Activated naive CD8-positive, alpha-beta T cell treated with anti-CD3 and anti-CD28 coated beads, Interleukin-2, amount 50 U/mL, for 24 hours (primary cell): Measurements from ENCODE around the gene FANCG.

Experiments used
- ATAC-seq: fragments of 150-1000 bp; cut with Tn5 transposase; one replicate; pipeline ENCODE4 v1.10.0; 2021
- DNase-seq: peaks from one replicate; pipeline ENCODE4 v3.0.0; 2021
- H3K27ac Mint-ChIP-seq: one replicate; pipeline ENCODE4 v1.8.0; 2021; ENCODE audit warnings: mild to moderate bottlenecking, mixed read lengths
- H3K27me3 Mint-ChIP-seq: one replicate; pipeline ENCODE4 v1.8.0; 2021; ENCODE audit warnings: mixed read lengths
- H3K36me3 Mint-ChIP-seq: one replicate; pipeline ENCODE4 v1.8.0; 2021; ENCODE audit warnings: low read depth, mixed read lengths
- H3K4me1 Mint-ChIP-seq: one replicate; pipeline ENCODE4 v1.8.0; 2021; ENCODE audit warnings: mixed read lengths
- H3K4me3 Mint-ChIP-seq: one replicate; pipeline ENCODE4 v1.8.0; 2021; ENCODE audit warnings: mild to moderate bottlenecking, moderate library complexity, mixed read lengths
- H3K9me3 Mint-ChIP-seq: one replicate; pipeline ENCODE4 v1.8.0; 2021; ENCODE audit warnings: mixed read lengths

The FANCG gene

DNA sequence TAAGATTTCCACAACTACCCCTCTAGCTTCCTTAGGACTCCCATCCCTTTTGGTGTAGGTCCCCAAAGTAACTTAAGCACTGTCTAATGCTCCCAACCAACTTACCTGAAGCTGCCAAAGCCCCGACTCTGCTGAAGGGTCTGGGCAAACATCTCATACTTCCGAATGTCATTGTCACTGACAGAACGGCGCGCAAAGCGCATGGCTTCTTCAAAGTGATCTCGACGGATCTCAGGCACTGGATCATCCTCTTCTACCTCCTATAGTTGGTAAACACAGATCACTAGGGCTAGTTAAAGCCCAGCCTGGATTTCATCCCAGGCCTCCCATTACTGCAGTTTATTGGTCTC, 22.5 kb downstream of the FANCG start:
- ATAC-seq (no peak), DNase-seq (no peak)
- Mint-ChIP-seq H3K4me1 (no peaks in the 10 kb centered on the region), H3K36me3 (peaks cover 76% of the 10 kb centered on the region), H3K27ac (no peak overlapping the region), H3K9me3 (no peaks in the 10 kb centered on the region), H3K4me3 (no peak overlapping the region), H3K27me3 (no peaks in the 10 kb centered on the region)

DNA sequence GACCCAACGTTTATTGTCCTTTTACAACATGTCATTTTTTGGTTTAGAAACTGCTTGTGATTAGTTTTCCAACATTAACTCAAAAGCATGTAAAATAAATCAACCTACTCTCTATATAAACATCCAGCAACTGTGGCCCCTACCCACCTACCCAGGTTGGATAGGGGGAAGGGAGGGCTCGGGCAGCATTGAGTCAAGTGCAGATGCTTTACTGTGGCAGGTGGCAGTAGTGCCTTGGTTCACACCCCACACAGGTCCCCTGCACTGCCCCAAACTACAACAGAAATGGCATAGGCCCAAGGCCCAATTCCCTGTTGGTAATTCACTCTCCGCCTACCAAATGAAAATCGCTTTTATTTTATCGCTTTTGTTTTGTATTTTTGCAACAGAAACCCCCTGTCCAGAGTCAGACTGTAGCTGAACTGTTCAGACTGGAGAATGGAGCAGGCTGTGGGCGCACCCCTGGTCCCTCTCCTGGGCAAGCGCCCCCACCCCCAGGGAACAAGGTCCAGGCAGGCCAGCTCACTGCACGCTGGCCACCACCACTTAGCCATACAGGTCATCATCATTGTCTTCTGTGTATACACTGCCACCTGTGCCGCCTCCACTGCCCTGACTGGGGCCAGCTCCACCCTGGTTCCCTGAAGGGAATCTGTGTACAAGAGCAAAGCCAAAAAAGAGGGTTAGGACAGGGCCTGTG, 23.0 kb downstream of the FANCG start:
- ATAC-seq: no peak
- Mint-ChIP-seq H3K9me3 (no peaks in the 10 kb centered on the region), H3K36me3 (peaks cover 71% of the 10 kb centered on the region)

DNA sequence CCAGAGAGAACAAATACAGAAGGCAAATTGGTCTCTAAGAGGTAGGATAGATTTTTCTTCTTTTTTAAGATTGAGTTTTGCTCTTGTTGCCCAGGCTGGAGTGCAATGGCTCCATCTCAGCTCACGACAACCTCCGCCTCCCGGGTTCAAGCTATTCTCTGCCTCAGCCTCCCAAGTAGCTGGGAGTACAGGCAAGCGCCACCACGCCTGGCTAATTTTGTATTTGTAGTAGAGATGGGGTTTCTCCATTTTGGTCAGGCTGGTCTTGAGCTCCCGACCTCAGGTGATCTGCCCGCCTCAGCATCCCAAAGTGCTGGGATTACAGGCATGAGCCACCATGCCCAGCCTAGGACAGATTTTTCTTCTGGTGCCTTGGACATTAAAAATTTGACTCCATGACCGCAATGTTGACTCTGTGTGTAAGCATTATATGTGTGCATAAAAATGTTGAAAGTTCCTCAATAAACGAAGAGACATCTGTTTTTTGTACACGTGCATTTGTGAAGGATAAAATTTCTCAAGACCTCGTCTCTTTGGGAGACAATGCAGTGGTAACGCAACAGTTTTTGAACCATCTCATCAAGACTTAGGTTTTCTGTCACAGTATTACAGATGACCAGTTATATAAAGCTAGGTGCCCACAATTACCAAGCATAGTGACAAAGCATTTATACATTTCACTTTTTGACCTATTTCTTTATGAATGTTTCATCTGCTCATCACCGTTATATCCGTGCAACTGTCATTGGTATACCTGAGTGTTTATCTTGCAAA, 24.7 kb downstream of the FANCG start:
- Mint-ChIP-seq H3K4me3 (no peak overlapping the region), H3K27ac (no peak overlapping the region), H3K4me1 (no peaks in the 10 kb centered on the region), H3K27me3 (no peaks in the 10 kb centered on the region), H3K9me3 (no peaks in the 10 kb centered on the region), H3K36me3 (peaks cover 60% of the 10 kb centered on the region)
- ATAC-seq (no peak), DNase-seq (no peak)

More for the DNA sequence above, 23.0 kb downstream of the FANCG start:
- no peak overlapping the region for H3K27ac Mint-ChIP-seq
- H3K4me1 Mint-ChIP-seq: no peaks in the 10 kb centered on the region
- H3K4me3 Mint-ChIP-seq: no peak overlapping the region
- no peaks in the 10 kb centered on the region for H3K27me3 Mint-ChIP-seq
- no peak for DNase-seq

DNA sequence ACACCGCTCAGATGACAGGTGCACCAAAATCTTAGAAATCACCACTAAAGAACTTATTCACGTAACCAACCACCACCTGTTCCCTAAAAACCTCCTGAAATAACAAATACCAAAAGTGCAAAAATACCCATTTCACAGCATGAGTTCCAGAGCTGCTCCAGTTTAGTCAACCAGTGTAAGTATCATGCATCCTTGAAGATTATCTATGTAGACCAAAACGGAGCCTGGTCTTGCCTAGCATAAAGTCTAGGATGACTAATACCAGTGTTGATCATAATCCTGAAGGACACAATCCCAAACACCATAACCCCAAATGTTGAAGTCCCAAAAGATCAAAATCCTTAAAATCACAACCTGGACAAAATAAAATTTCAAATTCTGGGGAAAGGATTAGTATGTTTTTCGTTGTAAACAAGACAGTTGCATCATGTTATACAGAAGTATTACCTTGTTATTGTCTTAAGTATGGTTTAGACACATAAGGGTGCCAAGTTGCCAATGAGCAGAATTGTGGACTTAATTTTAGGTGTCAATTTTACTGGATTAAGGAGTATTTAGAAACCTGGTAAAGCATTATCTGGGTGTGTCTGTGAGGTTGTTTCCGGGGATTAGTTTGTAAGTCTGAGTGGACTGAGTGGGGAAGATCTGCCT, 25.4 kb downstream of the FANCG start:
- ATAC-seq (no peak), DNase-seq (no peak)
- no peak overlapping the region for H3K4me3 Mint-ChIP-seq
- no peaks in the 10 kb centered on the region for H3K4me1 Mint-ChIP-seq
- peak overlapping the region; percentile 6 for H3K27ac Mint-ChIP-seq
- H3K36me3 Mint-ChIP-seq: peaks cover 55% of the 10 kb centered on the region
- H3K9me3 Mint-ChIP-seq: no peaks in the 10 kb centered on the region
- H3K27me3 Mint-ChIP-seq: no peaks in the 10 kb centered on the region

DNA sequence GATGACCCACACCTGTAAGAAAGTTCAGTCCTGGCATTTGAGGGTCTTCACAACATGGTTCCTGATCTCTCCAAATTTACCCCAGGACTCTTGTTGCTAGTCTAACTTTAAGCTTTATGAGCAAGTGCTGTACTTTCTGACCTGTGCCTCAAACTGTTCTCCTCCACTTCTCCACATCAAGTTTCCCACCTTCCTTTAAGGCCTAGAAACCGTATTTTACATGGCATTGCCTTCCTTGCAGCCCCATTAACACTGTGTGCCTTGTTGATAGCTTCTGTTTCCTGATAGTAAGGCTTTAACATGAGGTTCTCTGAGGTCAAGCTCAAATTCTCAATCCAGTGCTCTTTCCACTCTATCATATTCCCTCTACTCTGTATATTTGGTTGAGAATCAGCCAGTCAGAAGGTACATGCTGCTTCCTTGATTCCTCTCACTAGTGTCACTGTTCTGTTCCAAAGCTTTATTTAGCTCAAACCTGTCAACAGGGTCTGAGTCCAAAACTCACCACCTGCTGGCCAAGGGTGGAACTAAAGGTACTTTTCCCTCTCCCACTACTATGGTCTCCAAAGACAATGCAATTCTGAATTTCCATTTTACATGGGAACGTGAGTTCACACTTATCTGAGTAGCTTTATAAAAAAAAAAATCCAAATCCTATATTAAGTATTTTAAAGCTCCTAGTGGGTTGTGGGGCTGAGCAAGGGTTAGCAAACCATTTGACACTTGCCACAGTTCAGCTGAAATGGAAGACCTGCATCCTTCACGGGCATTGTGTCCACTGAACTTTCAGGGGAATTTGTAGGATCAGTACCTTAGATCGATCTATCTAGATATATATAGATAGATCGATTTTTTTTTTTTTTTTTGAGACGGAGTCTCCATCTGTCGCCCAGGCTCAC, 28.4 kb downstream of the FANCG start:
- H3K27me3 Mint-ChIP-seq: no peaks in the 10 kb centered on the region
- no peaks in the 10 kb centered on the region for H3K9me3 Mint-ChIP-seq
- DNase-seq (peak; percentile 67), ATAC-seq (peak; percentile 61)
- no peak overlapping the region for H3K4me3 Mint-ChIP-seq
- H3K27ac Mint-ChIP-seq: no peak overlapping the region
- peaks cover 38% of the 10 kb centered on the region for H3K36me3 Mint-ChIP-seq
- H3K4me1 Mint-ChIP-seq: no peaks in the 10 kb centered on the region

DNA sequence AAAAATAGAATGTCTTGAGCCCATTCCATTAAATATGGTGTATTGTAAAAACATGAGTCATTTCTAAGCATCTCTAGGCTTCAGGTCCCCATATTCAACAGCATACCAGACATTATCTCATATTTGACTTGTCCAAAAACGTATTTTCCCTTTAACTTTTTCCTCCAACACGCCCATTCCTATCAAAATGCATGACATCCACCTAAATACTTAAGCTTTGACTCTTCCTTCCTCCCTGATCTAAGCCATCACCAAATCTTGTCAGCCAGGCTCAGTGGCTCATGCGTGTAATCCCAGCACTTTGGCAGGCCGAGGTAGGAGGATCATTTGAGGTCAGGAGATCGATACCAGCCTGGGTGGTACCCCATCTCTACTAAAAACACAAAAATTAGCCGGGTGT, 31.2 kb downstream of the FANCG start:
- H3K27me3 Mint-ChIP-seq: no peaks in the 10 kb centered on the region
- no peak overlapping the region for H3K4me3 Mint-ChIP-seq
- no peaks in the 10 kb centered on the region for H3K4me1 Mint-ChIP-seq
- no peak for ATAC-seq
- DNase-seq: no peak
- peaks cover 21% of the 10 kb centered on the region for H3K36me3 Mint-ChIP-seq
- H3K27ac Mint-ChIP-seq: no peak overlapping the region
- H3K9me3 Mint-ChIP-seq: no peaks in the 10 kb centered on the region

DNA sequence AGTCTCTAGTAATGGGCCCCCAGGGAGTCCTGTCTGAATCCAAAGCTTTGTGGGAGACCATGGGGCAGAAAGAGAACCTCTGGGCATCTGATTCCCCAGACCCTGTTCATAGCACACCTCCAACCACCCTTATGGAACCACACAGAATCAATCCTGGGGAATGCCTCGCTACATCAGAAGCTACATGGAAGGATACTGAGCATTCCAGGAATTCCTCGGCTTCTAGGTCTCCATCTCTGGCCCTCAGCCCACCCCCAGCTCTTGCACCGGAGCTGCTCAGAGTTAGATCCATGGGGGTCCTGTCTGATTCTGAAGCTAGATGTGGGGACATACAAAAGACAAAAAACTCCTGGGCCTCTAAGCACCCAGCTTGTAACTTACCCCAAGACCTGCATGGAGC, 35.7 kb downstream of the FANCG start:
- H3K27me3 Mint-ChIP-seq: no peaks in the 10 kb centered on the region
- ATAC-seq (no peak), DNase-seq (no peak)
- peaks cover 18% of the 10 kb centered on the region for H3K36me3 Mint-ChIP-seq
- H3K4me3 Mint-ChIP-seq: no peak overlapping the region
- no peaks in the 10 kb centered on the region for H3K9me3 Mint-ChIP-seq
- no peaks in the 10 kb centered on the region for H3K4me1 Mint-ChIP-seq
- no peak overlapping the region for H3K27ac Mint-ChIP-seq

DNA sequence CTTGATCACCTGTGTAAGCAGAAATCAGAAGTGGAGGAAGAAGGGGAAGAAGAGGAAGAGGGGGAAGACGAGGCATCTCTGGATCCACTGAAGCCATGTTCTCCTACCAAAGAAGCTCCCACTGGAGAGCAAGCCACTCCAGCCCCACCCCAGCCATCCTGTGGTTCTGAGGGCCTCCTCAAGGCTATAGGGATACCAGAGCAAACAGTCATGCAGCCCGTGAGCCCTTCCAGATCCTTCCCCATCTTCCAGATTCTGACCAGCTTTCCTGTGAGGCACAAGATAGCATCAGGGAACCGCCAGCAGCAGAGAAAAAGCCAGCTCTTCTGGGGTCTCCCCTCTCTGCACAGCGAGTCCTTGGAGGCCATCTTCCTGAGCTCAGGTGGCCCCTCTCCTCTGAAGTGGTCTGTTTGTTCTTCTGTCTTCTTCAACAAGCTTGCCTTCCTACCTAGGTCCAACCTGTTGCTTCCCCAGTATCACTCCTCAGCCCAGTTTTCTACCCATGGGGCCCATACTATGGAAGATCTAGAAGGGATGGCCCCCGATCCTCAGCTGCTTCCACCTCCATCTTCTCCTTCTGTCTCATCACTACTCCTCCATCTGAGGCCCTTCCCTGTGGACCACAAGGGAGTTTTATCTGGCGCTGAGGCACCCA, 36.7 kb downstream of the FANCG start:
- Mint-ChIP-seq H3K4me1 (no peaks in the 10 kb centered on the region), H3K4me3 (no peak overlapping the region), H3K27ac (no peak overlapping the region), H3K9me3 (no peaks in the 10 kb centered on the region), H3K27me3 (no peaks in the 10 kb centered on the region), H3K36me3 (peaks cover 10% of the 10 kb centered on the region)
- no peak for DNase-seq
- no peak for ATAC-seq

DNA sequence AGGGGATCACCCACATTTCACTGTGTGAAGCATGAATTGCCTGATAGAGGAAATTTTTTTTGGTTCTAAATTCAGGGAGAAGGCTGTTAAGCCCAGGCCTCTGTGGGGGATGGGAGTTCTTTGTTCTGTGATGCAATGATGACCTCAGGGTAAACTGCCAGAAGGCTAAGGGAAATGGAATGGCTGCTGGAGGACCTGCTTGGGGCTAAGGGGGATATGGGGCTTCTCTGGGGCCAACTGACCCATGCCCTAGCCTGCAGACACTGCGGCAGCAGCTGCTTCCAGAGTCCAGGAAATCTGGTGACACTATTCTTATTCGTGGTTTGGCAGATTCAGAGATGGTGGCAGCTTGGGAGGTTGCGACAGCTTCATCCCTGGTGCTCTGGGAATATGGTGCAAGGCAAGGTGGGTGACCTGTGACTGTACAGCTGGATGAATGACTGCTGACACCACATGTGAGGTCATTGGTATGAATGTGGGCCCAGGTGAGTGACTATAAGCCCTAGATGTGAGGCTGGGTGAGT, 37.6 kb downstream of the FANCG start:
- Mint-ChIP-seq H3K36me3 (peaks cover 10% of the 10 kb centered on the region), H3K27me3 (no peaks in the 10 kb centered on the region), H3K9me3 (no peaks in the 10 kb centered on the region), H3K4me3 (no peak overlapping the region), H3K27ac (no peak overlapping the region), H3K4me1 (no peaks in the 10 kb centered on the region)
- ATAC-seq (no peak), DNase-seq (no peak)

DNA sequence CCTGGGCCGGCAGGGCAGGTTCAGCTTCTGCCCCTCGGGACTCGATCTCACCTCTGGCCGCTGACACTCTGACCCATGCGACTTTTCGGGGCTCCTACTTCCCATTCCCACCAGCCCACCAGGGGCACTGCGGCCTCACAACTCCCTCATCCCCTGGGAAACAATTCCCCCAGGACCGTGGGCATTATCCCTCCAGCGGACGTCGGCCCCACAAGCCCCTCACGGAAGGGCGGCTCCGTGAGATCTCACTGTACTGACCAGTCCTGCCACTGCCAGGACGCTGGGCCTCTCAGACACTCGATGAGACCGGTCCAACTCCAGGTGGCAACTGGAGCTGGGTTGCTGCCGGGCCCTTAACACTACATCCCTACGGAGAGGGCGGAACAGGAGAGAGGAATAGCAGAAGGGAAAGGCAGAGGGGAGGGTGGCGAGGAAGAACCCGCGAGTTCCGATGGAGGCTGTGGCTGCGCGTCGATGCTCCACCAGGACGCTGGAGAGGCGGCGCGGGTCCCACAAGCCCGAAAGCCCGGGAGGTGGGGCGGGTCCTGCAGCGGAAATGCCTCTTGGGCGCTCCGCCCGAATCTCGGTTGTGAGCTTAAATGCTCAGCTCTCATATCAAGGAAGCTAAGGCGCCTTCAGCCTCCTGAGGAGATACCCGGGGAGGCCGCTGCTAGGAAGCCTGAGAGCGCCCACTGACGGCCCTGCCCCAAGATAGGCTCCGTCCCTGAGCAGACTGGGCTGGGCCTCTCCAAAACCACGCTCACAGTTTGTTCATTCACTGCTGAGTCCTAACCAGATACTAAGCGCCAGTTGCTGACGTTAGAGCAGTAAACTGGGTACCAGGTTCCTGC, 43.7 kb downstream of the FANCG start:
- peak overlapping the region; percentile 60 for H3K4me3 Mint-ChIP-seq
- H3K4me1 Mint-ChIP-seq: peaks cover 11% of the 10 kb centered on the region
- H3K36me3 Mint-ChIP-seq: no peaks in the 10 kb centered on the region
- no peak overlapping the region for H3K27ac Mint-ChIP-seq
- ATAC-seq (peak; percentile 92), DNase-seq (peak; percentile 50)
- H3K27me3 Mint-ChIP-seq: no peaks in the 10 kb centered on the region
- H3K9me3 Mint-ChIP-seq: no peaks in the 10 kb centered on the region

DNA sequence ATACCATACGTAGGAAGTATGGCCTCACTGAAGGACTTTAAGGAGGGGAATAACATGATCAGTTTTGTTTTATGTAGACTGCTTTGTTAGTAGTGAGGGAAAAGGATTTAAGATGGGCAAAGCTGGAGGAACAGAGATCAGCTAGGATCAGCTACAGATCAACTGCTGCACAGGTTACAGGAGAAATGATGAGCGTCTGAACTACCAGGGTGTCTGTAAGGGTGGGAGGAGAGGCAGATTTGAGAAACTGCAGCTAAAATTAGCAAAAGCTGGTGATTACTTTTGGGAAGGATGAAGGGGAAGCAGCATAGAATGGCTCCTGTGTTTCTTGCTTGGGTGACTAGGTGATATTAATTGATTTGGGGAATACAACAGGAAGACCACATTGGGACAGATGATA, 46.6 kb downstream of the FANCG start:
- no peak overlapping the region for H3K4me3 Mint-ChIP-seq
- H3K4me1 Mint-ChIP-seq: peaks cover 13% of the 10 kb centered on the region
- no peaks in the 10 kb centered on the region for H3K36me3 Mint-ChIP-seq
- ATAC-seq (no peak), DNase-seq (no peak)
- H3K27ac Mint-ChIP-seq: no peak overlapping the region
- no peaks in the 10 kb centered on the region for H3K27me3 Mint-ChIP-seq
- H3K9me3 Mint-ChIP-seq: no peaks in the 10 kb centered on the region

DNA sequence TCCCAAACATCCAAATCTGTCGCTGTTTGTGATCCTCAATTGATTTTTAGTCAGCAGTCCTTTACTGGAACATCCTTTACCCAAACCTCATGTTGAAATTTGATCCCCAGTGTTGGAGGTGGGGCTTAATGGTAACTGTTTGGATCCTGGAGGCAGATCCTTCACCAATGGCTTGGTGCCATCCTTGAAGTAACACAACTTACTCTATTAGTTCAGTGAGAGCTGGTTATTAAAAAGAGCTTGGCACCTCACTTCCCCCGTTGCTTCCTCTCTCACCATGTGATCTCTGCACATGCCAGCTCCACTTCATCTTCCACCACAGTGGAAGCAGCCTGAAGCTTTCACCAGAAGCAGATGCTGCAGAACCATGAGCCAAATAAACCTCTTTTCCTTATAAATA, 49.9 kb downstream of the FANCG start:
- no peaks in the 10 kb centered on the region for H3K9me3 Mint-ChIP-seq
- no peaks in the 10 kb centered on the region for H3K36me3 Mint-ChIP-seq
- DNase-seq: no peak
- no peak overlapping the region for H3K4me3 Mint-ChIP-seq
- no peak for ATAC-seq
- peaks cover 4% of the 10 kb centered on the region for H3K4me1 Mint-ChIP-seq
- H3K27ac Mint-ChIP-seq: no peak overlapping the region
- H3K27me3 Mint-ChIP-seq: no peaks in the 10 kb centered on the region

DNA sequence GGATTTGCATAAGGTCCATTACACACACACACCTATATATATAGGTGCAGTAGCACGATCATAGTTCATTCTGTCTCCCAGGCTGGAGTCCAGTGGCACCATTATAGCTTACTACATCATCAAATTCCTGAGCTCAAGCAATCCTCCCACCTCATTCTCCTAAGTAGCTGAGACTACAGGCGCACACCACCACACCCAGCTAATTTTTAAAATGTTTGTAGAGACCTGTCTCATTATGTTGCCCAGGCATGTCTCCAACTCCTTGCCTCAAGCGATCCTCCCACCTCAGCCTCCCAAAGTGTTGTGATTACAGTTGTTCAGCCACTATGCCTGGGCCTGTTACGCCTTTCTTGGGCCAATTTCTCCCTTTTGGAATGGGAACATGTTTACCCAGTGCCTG, 50.5 kb downstream of the FANCG start:
- DNase-seq (no peak), ATAC-seq (no peak)
- Mint-ChIP-seq H3K27me3 (no peaks in the 10 kb centered on the region), H3K4me3 (no peak overlapping the region), H3K4me1 (peaks cover 4% of the 10 kb centered on the region), H3K9me3 (no peaks in the 10 kb centered on the region), H3K27ac (no peak overlapping the region), H3K36me3 (no peaks in the 10 kb centered on the region)
